ENCODE measurements around the gene IGFL4.

Gene IGFL4

DNA sequence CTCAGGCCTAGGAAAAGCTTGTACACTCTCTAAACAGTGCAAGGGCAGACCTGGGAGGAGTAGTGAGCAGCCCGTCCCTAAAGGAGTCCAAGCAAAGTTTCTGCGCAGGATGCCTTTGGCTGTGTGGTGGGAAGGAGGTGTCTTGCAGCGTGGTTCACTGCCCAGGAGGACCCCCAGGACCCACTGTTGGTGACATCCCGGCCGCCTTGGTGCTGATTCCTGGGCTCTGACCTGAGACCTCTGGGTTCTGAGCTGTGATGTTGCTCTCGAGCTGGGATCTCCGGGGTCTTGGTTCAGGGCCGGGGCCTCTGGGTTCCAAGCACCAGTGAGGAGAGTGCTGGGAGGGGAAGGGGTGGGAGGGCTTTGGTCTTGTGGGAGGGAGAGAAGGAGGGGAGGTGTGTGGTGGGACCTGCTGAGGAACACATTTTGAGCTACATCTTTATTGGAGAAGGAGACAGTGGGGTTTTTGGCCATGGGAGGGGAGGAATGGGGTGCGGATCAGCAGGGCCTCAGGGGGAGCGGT, 22.0 kb downstream of the IGFL4 start:
- no peak for FAIRE-seq

DNA sequence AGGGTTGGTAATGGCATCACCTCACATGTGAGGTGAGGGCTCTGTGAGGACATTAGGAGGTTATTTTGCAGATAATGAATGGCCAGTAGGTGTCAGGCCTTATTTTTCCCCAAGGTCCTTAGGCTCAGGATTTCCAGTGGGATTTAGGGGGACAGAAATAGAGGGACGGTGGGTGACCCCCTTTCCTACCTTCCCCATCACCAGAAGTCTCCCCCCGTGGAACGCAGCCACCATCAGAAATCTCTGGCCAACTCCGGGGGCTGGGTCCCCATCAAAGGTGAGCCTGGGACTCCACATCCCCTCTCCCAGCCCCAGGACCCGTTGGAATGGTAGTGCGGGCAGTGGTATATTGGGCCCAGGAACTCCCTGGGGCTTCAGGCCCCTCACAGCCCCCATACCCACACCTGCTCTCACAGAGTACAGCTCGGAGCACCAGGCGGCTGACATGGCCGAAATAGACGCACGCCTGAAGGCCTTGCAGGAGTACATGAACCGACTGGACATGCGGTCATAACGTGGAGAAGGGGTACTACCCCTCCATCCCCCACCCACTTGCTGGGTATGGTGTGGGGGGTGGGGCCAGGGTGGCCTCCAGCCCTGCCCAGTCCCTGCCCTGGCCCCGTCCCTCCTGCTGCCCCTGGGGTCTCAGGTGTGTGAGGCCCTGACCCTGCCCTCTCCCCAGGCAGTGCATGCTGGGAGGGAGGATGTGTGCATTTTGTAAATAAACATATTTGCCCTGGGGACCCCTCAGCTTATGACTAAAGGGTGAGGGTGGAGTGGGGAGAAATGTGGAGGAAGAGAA, 22.7 kb downstream of the IGFL4 start:
- FAIRE-seq: no peak

DNA sequence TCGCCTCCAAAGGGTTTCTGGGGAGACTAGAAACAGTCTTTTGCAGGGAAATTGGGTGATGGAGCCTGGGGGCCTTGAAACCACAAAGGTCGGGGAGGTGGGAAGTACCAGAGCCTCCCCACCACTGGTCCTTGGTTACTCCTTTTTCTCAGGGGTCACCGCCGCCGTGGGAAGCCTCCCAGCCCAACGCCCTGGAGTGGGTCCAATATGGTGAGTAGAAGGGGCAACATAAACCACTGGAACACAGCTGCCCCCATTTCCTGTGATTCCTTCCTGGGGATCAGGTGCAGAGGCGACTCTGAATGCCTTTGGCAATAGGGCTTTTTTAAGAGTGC, 23.7 kb downstream of the IGFL4 start:
- no peak for FAIRE-seq

DNA sequence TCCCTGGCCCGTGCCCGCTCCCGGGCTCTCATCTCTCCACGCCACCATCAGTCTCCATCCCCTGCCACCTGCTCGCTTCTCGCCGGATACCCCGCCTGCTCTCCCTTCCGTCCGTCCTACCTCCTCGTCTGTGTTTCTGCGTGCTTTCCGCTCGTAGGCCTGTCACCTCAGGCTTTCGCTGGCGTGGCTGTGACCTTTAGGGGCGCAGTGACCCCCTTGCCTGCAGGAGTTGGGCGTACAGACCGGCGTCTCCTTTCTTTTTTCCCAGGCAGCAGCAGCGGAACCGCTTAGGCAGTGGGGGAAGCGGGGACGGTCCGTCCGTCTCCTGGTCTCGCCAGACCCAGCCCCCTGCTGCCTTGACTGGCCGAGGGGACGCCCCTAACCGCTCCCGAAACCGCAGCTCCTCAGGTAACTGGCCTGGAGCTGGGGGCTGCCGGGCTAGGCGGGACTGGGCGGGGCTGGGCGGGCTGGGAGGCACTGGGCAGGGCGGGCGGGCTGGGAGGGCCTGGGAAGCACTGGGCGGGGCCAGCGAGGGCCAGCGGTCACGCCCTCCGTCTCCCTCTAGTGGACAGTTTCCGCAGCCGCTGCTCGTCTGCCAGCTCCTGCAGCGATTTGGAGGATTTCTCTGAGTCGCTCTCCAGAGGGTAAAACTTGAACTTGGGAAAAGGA, 24.2 kb downstream of the IGFL4 start:
- FAIRE-seq: no peak

DNA sequence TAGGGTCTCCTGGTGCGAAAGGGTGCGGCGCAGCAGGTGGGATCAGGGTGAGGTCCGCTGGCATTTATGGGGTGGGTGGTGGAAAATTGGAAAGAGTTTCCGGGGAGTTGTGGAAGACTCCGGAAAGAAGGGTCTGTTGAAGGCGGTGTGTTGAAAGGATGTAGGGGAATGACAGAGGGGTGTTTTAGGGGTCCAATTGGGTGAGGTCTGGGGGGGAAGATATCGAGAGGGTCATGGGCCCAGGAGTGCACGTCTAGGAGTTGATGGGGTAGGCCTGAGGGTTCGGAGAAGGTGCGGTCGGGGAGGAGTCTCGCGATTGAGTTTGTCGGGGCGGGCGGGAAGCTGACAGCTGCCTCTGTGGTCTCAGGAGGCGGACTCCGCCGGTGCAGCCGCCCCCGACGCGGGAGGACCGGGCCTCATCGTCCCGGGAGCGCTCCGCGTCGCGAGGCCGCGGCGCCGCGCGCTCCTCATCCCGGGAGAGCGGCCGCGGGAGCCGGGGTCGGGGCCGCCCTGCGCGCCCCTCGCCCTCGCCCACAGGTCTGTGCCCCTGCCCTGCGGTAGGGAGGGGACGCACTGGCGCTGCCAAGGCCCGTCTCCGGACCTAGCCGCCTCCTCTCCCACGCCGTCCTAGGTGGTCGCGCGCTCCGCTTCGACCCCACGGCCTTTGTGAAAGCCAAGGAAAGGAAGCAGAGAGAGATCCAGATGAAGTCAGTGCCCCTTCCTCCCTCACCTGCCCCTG, 24.9 kb downstream of the IGFL4 start:
- no peak for FAIRE-seq

DNA sequence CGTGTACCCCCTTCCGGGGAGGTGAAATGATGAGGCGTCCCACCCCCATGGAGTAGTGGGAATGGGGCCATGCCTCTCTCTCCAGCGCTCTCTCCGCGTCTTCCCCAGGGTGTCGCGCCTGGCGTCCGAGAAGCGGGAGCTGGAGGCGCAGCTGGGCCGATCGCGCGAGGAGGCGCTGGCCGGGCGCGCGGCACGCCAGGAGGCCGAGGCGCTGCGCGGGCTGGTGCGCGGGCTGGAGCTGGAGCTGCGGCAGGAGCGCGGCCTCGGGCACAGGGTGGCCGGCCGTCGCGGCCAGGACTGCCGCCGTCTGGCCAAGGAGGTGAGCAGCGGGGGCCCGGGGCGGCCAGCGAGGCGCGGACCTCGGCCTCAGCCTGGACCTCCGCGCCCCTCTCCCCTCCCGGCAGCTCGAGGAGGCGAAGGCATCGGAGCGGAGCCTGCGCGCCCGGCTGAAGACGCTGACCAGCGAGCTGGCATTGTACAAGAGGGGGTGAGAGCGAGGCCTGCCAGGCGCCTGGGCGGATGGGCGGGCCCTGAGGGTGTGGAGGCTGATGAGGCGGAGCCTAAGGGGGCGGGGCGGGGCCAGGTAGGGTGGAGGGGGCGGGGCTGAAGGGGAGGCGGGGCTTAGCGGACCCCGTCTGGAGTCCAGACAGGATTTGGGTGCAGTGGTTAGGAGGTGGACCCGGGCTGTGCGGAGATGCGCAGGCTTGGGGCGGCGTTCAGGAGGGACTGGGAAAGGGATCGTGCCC, 25.7 kb downstream of the IGFL4 start:
- no peak for FAIRE-seq

DNA sequence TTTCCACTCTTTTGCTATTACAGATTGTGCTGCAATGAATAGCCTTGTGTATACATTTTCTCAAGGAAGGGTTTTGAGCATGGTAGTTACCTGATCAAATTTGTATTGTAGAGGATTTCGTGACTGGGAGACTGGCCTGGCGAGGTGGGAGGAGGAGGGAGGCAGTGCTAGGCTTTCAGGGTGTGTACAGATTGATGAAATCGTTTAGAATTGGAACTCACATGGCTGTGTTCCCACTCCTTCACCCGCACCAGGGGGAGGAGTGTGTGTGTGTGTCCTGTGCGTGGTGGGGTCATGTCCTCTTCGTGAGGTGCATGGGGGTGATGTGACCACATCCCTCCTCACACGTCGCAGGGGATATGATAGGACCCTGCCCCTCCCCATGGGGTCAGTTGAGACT, 26.3 kb downstream of the IGFL4 start:
- FAIRE-seq: no peak

DNA sequence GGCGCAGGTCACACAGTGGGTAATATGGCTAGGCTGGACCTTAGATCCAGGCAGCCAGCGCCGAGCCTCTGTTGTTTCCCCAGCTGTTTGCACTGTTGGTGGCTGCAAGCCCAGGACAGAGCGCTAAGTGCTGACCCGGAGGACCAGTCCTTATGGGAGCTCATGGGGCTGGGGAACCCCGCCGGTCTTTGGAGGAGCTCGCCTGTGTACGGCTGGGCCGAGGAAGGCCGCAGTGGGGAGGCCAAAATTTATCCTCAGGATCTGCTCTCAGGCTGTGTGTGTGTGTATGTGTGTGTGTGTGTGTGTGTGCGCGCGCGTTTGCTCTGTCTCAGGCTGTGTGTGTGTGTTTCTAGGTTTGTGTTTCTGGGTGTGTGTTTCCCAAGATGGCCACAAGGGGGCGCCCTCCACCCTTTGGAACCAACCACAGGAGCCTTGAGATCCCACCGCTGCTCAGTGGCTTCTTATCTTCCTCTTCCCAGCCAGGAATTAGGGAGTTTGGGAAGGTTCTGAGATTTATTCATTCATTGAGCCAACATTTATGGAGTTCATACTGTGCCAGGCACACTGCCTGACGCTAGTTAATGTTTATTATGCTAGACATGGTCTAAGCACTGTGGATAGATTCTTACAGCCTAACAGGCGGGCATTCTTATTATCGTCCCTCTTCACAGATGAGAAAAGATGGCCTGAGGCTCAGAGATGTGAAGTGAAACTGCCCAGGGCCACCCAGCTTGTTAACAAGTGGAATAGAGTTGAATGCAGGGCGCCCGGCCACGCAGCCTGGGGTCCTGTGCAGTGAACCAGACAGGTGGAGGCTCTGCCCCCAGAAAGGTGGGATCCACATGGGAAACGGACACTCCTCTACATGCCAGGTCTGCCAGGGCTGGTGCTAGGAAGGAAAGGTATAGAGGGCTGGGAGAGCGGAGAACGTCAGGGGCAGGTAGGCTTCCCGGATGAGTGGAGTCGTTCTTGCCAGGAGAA, 31.0 kb downstream of the IGFL4 start:
- peak; percentile 58 for FAIRE-seq

DNA sequence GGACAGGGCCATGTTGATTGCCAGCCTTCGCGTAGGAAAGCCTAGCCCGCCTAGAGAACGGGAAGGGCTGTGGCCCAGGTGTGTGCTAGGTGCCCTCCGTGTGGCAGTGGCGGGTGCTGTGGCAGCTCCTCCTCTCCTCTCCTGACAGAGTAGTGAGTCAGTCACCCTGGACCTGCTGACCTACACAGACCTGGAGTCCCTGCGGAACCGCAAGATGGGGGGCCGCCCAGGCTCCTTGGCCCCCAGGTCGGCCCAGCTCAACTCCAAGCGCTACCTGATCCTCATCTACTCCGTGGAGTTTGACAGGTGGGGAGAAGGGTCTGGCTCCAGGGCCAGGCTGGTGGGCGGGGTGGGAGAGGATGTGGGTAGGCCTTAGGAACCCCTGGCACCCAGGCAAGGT, 34.4 kb downstream of the IGFL4 start:
- no peak for FAIRE-seq

DNA sequence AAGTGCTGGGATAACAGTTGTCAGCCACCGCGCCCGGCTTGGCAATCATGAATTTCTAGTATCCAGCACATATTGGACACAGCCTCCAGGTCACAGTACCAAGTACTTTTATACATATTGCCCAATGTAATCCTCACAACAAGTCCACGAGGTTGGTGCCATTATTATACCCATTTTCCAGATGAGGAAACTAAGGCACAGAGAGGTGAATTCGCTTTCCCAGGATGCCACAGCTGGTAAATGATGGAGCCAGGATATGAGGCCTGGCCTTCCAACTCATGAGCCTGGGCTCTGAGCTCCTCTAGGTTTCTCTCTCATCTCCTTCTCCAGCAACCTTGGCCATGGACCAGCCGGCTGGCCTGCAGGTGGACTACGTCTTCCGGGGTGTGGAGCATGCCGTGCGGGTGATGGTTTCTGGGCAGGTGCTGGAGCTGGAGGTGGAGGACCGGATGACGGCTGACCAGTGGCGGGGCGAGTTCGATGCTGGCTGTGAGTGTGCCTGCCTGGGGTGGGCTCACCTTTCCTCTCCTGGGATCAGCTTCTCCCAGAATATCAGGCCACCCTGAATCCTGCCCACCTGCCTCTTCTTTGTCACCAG, 38.0 kb downstream of the IGFL4 start:
- FAIRE-seq: no peak

DNA sequence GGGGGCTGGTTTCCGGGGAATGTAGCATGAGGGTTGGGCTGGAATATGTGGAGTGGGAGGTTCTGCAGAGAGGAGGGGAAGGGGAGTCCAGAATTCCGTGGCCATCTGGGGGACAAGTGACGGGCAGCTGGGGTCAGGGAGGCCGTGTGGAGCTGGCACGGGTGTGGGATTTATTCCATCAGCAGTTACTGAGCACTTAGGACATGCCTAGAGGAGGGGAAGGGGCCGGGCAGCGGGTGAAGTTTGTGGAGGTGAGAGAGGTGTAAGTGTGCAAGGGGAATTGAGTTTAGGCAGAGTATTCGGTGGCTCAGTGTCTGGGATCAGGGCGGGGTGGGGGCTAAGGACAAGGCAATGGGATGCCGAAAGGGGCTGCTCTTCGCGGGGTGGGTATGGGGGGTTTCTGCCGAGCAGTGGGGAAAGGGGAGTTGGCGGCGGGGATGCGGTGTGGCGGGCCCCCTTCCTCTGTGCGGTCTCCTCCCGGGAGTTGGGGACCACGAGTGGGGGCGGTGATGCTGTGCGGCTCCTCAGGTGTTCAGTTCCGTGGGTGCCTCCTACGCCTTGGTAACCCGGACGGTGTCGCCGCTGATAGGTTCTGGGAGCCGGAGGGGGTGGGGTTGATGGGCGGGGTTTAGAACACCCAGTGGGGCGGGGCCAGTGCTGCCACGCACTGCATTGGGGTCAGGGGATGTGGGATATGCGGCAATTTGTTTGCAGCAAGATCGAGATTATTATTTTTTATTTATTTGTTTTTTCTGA, 40.1 kb downstream of the IGFL4 start:
- no peak for FAIRE-seq

DNA sequence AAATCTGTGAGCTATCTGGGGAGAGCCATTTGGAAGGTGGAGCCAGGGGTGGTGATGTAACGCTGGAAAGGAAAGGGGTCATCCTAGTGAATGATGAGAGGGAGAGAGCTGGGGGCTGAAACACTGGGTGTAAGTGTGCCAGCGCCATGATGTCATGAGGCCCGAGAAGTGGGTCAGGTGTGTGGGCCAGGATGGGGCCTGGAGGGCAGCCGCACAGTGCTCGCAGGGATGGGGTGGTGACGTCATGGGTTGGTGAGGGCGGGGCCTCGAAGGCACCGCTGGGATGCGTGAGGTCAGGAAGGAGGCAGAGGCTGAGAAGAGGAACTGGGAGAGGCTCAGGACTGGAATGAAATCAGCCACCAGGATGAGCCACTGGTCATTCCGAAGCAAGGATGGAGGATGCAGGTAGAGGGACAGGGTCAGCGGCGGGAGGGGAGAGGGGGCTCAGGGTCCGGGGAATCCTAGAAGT, 41.1 kb downstream of the IGFL4 start:
- FAIRE-seq: no peak

DNA sequence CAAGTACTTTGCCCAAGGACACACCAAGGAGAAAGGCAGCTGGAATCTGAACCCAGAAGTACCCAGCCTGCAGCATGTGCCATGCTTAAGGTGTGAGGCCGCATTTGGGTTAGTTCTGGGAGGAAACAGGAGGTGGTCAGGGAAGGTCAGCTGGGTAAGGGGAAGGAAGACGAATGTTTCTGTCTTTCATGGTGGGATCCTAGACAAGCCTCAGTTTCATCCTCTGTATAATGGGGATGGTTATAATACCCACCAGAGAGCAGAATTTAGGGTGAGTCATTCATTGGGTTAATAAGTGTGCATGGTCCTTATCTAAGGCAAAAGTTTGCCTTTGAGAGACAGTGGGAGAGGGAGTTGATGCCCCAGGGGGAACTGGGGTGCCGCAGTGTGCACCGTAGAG, 42.0 kb downstream of the IGFL4 start:
- no peak for FAIRE-seq

DNA sequence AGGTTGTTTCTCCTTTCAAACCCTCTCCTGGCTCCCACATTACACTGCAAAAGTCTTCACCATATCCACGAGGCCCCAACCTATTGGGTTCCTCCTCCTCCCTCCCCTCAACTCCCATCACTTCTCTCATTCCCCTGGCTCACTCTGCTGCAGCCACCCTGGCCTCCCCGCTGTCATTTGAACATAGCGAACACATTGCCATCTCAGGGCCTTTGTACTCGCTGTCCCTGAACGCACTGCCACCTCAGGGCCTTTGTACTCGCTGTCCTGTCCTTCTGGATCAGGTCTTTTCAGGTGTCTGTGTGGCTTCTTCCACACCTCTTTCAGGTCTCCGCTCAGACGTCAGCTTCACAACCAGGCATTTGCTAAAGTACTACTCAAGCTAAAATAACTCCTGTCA, 43.9 kb downstream of the IGFL4 start:
- no peak for FAIRE-seq

DNA sequence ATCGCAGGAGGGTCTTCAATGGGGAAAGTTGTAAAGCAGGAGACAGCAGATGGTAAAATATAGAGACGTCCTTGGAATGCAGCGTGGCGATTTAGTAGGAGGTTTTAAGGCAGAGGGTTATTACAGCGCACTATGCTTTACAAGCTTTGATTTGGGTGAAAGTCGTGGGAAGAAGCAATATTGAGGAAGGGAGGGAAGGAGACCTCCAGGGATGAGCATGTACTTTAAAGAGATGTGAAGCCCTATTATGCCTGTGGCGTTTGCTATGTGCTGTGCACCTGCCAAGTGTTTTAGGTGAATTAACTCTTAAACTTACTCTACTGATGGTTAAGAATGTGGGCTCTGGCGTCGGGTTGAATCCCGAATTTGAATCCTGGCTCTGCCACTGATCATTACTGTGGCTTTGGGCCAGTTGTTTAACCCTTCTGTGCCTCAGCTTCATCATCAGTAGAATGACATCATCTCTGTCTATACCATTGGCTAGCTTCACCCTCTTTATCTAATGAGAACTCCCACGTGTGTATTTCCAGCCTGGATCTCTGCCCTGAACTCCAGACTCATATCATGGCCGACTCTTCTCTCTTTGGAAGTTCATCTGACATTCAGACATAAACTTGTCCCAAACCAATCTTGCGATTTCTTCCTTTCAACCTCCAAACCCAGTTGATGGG, 45.0 kb downstream of the IGFL4 start:
- FAIRE-seq: no peak

DNA sequence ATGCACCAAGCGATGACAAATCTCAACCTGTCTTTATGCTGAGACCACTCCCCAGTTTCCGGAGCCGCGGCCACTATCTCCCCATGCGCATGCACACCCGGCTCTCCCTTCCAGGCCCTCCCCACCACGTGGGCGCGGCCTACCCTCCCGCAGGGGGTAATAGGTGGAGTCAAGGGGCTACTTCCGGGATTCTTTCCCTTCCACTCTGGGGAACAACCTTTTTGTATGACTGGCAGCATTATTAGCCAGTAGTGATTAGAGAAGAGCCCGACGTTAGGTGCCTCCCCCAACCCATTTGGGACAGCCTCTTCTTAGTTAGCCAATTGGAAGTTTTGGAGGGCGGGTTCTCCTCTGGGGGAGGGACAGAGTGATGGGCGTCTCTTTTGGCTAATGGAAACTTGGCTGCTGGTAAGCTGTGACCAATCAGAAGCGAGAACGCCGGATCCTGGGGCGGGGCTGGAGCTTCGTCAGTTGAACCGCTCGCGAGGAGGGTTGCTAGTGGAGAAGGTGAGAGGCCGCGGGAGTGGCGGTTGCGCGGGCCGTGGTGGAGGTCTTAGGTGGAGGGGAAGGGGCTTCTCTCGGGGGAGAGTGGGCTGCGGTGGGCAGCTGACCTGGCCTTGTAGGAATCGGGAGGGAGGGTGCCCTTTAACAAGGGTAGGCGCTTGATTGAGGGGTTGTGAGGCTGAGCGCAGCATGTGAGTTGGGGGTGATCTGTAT, 45.6 kb downstream of the IGFL4 start, which contains the start of gene CCDC61:
Gene CCDC61, plus strand, starts transcription at position 470 of the 717 bp plus-strand sequence. CDS start 7,552 bp downstream, outside the sequence.
- peak; percentile 99 for FAIRE-seq

DNA sequence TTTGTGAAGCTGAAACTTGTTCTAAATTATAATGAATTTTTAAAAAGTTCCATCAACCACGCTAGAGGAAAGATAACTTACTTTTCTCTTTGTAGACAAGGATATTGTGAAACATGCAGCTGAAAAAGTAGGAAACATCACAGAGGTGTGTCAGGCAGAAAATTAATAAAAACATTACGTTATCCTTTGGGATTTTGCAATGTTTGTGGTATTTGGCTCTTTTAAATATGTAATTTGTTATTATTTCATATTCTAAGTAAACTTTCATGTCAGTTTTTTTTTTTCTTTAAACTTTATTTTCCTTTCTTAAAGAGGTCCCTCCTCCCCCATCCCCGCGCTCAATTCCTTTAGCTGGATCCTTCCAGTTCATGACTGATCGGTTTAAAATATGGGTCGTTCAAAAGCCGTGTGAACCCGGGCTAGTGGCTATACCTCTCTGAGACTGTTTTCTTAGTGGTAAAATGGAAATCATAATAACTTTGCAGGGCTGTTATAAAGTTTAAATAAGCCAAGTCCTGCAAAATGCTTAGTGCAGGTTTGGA, 46.3 kb downstream of the IGFL4 start:
- no peak for FAIRE-seq

DNA sequence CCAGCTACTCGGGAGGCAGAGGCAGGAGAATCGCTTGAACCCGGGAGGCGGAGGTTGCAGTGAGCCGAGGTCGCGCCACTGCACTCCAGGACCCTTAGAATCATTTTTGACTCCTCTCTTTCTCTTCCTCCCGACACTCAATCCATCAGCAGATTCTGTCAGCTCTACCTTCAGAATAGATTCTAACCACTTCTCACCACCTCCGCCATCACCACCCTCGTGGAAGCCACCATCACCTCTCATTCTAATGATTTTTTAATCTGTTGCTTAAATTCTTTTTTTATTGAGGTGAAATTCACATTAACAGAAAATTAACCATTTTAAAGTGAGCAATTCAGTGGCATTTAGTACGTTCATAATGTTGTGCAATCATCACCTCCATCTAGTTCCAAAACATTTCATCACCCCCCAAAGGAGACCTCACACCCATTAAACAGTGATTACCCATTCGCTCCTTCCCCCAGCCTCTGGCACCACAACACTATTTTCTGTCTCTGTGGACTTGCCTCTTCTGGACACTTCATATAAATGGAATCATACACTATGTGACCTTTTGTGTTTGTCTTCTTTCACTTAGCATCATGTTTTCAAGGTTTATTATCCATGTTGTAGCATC, 50.6 kb downstream of the IGFL4 start:
- no peak for FAIRE-seq

All from G401.6 (cell line).